ENCODE measurements around the gene ACE.

GRCh38 chr17:63464691-63465236 is 12.1 kb upstream of the ACE start:
- TF ChIP-seq ZNF317 (CRISPR knock-in tag; IDR thresholded peaks at IDR 0.05; ENCODE audit: borderline replicate concordance, low read depth) = no peak
- TF ChIP-seq CTCF (IDR thresholded peaks at IDR 0.05) = no peak
- TF ChIP-seq IRF1 (CRISPR knock-in tag; IDR thresholded peaks at IDR 0.05) = no peak
- no peak for TF ChIP-seq RORB (CRISPR knock-in tag; IDR thresholded peaks at IDR 0.05)
- no peak for TF ChIP-seq ATF3 (CRISPR knock-in tag; conservative IDR thresholded peaks at IDR 0.05)
- no peak for TF ChIP-seq SMAD3 (CRISPR knock-in tag; IDR thresholded peaks at IDR 0.05; ENCODE audit: borderline replicate concordance)
- TF ChIP-seq TEAD4 (CRISPR knock-in tag; IDR thresholded peaks at IDR 0.05) = no peak
- no peak for TF ChIP-seq NR2C2 (CRISPR knock-in tag; IDR thresholded peaks at IDR 0.05)
- no peak for TF ChIP-seq NR3C1 (CRISPR knock-in tag; conservative IDR thresholded peaks at IDR 0.05; ENCODE audit: low read depth)
- no peak for TF ChIP-seq ZNF416 (CRISPR knock-in tag; IDR thresholded peaks at IDR 0.05)
- TF ChIP-seq ESRRA (CRISPR knock-in tag; IDR thresholded peaks at IDR 0.05; ENCODE audit: borderline replicate concordance) = no peak
- TF ChIP-seq FOXP1 (CRISPR knock-in tag; IDR thresholded peaks at IDR 0.05; ENCODE audit: borderline replicate concordance) = no peak
